ENCODE data around the gene FAHD2A.
"Not testable (repeated sequence)": the region's sequence is repeated elsewhere in the genome, so short reads cannot be mapped to it uniquely, and the experiment has no call there.

Gene FAHD2A

DNA sequence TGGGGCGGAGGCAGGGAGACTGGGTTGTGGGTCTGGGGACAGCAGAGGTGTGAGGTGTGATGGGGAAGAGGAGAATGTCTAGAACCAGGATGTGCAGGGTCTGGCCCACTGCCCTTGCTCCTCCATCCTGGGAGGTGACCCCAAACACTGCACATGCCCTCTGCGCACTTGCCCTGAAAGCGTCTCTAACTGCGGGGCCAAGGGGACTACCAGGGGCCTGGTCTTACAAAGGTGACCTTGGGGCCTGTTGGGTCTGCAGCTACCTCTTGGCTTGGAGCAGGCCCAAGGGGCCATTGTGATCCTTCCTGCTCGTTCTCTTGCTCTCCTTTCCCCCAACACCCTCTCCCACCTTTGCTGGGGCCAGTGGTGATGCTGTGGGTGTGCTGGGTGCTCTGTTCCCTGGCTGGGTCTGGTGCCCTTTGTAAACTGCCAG is 48.0 kb upstream of the FAHD2A start:
- ATAC-seq (ENCODE audit: insufficient read depth, low read depth), result no peak

DNA sequence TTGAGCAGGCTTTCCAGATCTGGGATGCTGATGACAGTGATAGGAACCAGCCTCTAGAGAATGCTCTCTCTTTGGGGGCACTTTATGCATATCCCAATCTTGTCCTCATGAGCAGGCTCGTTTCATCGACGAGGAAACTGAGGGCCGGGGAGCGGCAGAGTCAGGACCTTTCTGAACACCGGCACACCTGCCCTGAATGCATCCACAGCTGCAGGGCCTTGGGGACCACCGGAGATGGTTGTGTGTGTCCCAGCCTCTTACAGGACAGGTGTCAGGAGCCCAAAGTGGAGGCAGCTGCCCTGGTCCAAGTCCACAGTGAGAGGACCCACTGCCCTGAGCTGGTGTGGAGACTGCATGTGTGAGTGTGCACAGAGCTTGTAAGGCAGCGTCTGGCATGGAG is 47.6 kb upstream of the FAHD2A start:
- Histone ChIP-seq H3K4me1 (ENCODE audit: insufficient read depth, low read length) (no peaks in the 10 kb centered on the region), H3K79me2 (ENCODE audit: insufficient read depth, low read length) (no peaks in the 10 kb centered on the region), H3K9ac (ENCODE audit: low read depth, low read length) (no peak overlapping the region), H3K9me3 (ENCODE audit: insufficient read depth, low read length, severe bottlenecking) (no peaks in the 10 kb centered on the region), H3K36me3 (ENCODE audit: insufficient read depth, low read length) (no peaks in the 10 kb centered on the region), H3K27me3 (ENCODE audit: insufficient read depth, low read length, poor library complexity) (no peaks in the 10 kb centered on the region), H3K4me3 (ENCODE audit: low read depth in 1 of 2, low read length in 2 of 2) (no peak overlapping the region), H2AFZ (ENCODE audit: low read depth, low read length) (no peak overlapping the region), H4K20me1 (ENCODE audit: insufficient read depth, low read length) (no peaks in the 10 kb centered on the region; the same call in 1 of the 2 replicates), H3K4me2 (ENCODE audit: insufficient read depth, low read length) (no peak overlapping the region), H3K27ac (ENCODE audit: low read length) (no peak overlapping the region)
- TF ChIP-seq EZH2 (IDR thresholded peaks at IDR 0.05; ENCODE audit: borderline replicate concordance, low read depth, low read length, severe bottlenecking), result no peak
- TF ChIP-seq, protein P1, sequence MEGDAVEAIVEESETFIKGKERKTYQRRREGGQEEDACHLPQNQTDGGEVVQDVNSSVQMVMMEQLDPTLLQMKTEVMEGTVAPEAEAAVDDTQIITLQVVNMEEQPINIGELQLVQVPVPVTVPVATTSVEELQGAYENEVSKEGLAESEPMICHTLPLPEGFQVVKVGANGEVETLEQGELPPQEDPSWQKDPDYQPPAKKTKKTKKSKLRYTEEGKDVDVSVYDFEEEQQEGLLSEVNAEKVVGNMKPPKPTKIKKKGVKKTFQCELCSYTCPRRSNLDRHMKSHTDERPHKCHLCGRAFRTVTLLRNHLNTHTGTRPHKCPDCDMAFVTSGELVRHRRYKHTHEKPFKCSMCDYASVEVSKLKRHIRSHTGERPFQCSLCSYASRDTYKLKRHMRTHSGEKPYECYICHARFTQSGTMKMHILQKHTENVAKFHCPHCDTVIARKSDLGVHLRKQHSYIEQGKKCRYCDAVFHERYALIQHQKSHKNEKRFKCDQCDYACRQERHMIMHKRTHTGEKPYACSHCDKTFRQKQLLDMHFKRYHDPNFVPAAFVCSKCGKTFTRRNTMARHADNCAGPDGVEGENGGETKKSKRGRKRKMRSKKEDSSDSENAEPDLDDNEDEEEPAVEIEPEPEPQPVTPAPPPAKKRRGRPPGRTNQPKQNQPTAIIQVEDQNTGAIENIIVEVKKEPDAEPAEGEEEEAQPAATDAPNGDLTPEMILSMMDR (IDR thresholded peaks at IDR 0.05; ENCODE audit: borderline replicate concordance, extremely low read depth, low read length, poor library complexity, severe bottlenecking), result no peak
- no peak for DNase-seq
- no peak for ATAC-seq (ENCODE audit: insufficient read depth, low read depth)

More for the DNA sequence above, 48.0 kb upstream of the FAHD2A start:
- H2AFZ ChIP-seq (ENCODE audit: low read depth, low read length), result no peak overlapping the region
- no peaks in the 10 kb centered on the region for H3K27me3 ChIP-seq (ENCODE audit: insufficient read depth, low read length, poor library complexity)
- no peaks in the 10 kb centered on the region for H3K9me3 ChIP-seq (ENCODE audit: insufficient read depth, low read length, severe bottlenecking)
- DNase-seq, result no peak
- H3K4me2 ChIP-seq (ENCODE audit: insufficient read depth, low read length), result no peak overlapping the region
- H4K20me1 ChIP-seq (ENCODE audit: insufficient read depth, low read length), result no peaks in the 10 kb centered on the region; the same call in 1 of the 2 replicates
- no peaks in the 10 kb centered on the region for H3K36me3 ChIP-seq (ENCODE audit: insufficient read depth, low read length)
- no peak for TF ChIP-seq EZH2 (IDR thresholded peaks at IDR 0.05; ENCODE audit: borderline replicate concordance, low read depth, low read length, severe bottlenecking)
- TF ChIP-seq, protein P1 (IDR thresholded peaks at IDR 0.05; ENCODE audit: borderline replicate concordance, extremely low read depth, low read length, poor library complexity, severe bottlenecking), result no peak
- no peak overlapping the region for H3K27ac ChIP-seq (ENCODE audit: low read length)
- H3K9ac ChIP-seq (ENCODE audit: low read depth, low read length), result no peak overlapping the region
- no peaks in the 10 kb centered on the region for H3K79me2 ChIP-seq (ENCODE audit: insufficient read depth, low read length)
- H3K4me3 ChIP-seq (ENCODE audit: low read depth in 1 of 2, low read length in 2 of 2), result no peak overlapping the region
- no peaks in the 10 kb centered on the region for H3K4me1 ChIP-seq (ENCODE audit: insufficient read depth, low read length)

DNA sequence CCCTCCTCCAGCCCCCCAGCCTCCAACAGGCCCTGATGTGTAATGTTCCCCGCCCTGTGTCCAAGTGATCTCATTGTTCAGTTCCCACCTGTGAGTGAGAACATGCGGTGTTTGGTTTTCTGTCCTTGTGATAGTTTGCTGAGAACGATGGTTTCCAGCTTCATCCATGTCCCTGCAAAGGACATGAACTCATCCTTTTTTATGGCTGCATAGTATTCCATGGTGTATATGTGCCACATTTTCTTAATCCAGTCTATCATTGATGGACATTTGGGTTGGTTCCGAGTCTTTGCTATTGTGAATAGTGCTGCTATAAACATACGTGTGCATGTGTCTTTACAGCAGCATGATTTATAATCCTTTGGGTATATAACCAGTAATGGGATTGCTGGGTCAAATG is 47.0 kb upstream of the FAHD2A start:
- not testable (repeated sequence) for H4K20me1 ChIP-seq (ENCODE audit: insufficient read depth, low read length); H2AFZ ChIP-seq (ENCODE audit: low read depth, low read length); H3K36me3 ChIP-seq (ENCODE audit: insufficient read depth, low read length); H3K27ac ChIP-seq (ENCODE audit: low read length); ATAC-seq (ENCODE audit: insufficient read depth, low read depth); H3K9me3 ChIP-seq (ENCODE audit: insufficient read depth, low read length, severe bottlenecking); H3K4me1 ChIP-seq (ENCODE audit: insufficient read depth, low read length); H3K4me3 ChIP-seq (ENCODE audit: low read depth in 1 of 2, low read length in 2 of 2); H3K4me2 ChIP-seq (ENCODE audit: insufficient read depth, low read length); H3K27me3 ChIP-seq (ENCODE audit: insufficient read depth, low read length, poor library complexity); H3K79me2 ChIP-seq (ENCODE audit: insufficient read depth, low read length); H3K9ac ChIP-seq (ENCODE audit: low read depth, low read length); DNase-seq

DNA sequence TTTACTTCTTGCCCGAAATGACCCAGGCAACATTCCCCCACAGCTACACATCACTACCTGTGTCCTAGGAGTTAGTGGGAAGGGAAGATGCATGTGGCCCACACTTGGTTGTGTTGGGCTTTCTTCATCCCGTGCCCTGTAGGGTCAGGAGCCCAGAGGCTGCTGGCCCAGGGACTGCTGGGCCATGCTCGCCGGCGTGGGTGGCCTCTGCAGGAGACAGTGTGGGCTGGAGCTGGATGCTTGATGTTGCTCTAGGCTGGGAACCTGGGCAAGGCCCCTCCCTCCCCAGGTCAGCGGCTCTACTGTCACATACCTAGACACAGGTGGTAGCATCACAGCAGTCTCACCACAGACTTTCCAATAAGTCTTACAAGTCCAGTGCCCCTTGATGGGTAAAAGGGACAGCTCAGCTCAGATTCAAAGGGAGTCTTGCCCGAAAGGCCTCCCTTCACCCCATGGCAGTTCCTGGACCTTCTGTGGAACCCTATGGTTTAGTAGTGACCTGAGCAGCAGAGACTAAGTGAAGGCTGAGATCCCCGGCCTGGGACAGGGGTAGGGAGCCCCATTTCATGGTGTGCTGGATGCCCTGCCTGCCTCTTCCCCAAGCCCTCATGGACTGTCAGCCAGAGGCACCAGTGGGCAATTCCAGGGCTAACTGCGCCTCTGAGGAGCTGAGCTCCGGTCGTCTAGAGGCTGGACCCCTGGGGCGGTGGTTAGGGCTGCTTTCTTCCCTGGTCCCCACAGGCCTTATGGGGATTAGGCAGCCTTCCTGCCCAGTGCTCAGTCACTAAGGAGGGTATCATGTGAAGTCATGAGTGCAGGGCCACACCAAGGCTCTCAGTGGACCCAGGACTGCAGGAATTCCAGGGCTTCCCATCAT is 45.4 kb upstream of the FAHD2A start:
- Histone ChIP-seq H2AFZ (ENCODE audit: low read depth, low read length) (no peak overlapping the region), H3K36me3 (ENCODE audit: insufficient read depth, low read length) (no peaks in the 10 kb centered on the region), H3K9ac (ENCODE audit: low read depth, low read length) (no peak overlapping the region), H3K9me3 (ENCODE audit: insufficient read depth, low read length, severe bottlenecking) (no peaks in the 10 kb centered on the region), H3K4me1 (ENCODE audit: insufficient read depth, low read length) (no peaks in the 10 kb centered on the region), H3K27me3 (ENCODE audit: insufficient read depth, low read length, poor library complexity) (no peaks in the 10 kb centered on the region), H3K79me2 (ENCODE audit: insufficient read depth, low read length) (no peaks in the 10 kb centered on the region), H4K20me1 (ENCODE audit: insufficient read depth, low read length) (no peaks in the 10 kb centered on the region; the same call in 1 of the 2 replicates), H3K27ac (ENCODE audit: low read length) (no peak overlapping the region), H3K4me2 (ENCODE audit: insufficient read depth, low read length) (no peak overlapping the region), H3K4me3 (ENCODE audit: low read depth in 1 of 2, low read length in 2 of 2) (no peak overlapping the region)
- DNase-seq (no peak), ATAC-seq (ENCODE audit: insufficient read depth, low read depth) (no peak)
- TF ChIP-seq, protein P1 (IDR thresholded peaks at IDR 0.05; ENCODE audit: borderline replicate concordance, extremely low read depth, low read length, poor library complexity, severe bottlenecking), result no peak
- TF ChIP-seq EZH2 (IDR thresholded peaks at IDR 0.05; ENCODE audit: borderline replicate concordance, low read depth, low read length, severe bottlenecking), result no peak

All from DND-41 (cell line).